ENCODE data around the gene HMGXB4. TPM values are rescaled to one million over a fixed set of nuclear protein-coding genes. Genes with fewer than 3 reads are reported as not detected.

HMGXB4 gene
- total and polyA plus RNA-seq, 4 donors: 4.0 to 9.9 (median 7.5) TPM

DNA sequence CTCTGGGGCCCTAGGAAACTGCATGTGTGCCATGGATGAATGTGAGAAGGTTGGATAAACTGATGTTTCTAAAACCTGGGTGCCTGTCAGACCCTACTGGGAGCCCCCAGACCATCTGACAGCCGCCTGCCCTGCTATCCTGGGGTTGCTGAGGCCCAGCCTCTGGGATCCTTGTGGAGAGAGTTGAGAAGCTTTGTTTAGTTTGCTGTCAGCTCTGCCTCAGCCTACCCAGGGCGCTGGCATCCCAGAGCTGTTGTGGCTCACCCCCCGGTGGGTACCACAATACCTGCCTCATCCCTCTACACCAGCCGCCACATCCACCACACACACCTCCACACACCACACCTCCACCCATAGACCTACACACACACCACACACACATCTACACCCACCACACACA, 85.1 kb downstream of the HMGXB4 start:
- Histone ChIP-seq H3K4me3 (ENCODE audit: low read depth in 1 of 3, low read length in 3 of 3) (no peak overlapping the region), H3K36me3 (ENCODE audit: control insufficient read depth in 4 of 4, insufficient read depth in 3 of 4, low read depth in 1 of 4, low read length in 3 of 4) (peaks cover 7 to 76% (median 37%) of the 10 kb centered on the region in 4 donors), H3K27ac (ENCODE audit: low read depth in 1 of 2, low read length in 2 of 2) (no peak overlapping the region), H3K4me1 (ENCODE audit: control insufficient read depth in 4 of 4, insufficient read depth in 4 of 4, low read length in 3 of 4) (no peaks in the 10 kb centered on the region), H3K9me3 (ENCODE audit: control insufficient read depth in 4 of 4, low read length in 3 of 4) (no peaks in the 10 kb centered on the region), H3K9ac (ENCODE audit: low read depth in 1 of 2, low read length in 2 of 2) (no peak overlapping the region), H3K27me3 (ENCODE audit: control insufficient read depth in 4 of 4, insufficient read depth in 4 of 4, low read length in 3 of 4) (no peaks in the 10 kb centered on the region)
- whole genome bisulfite sequencing: 93% methylated on average over 4 of the region's 4 CpGs
- no peak for TF ChIP-seq NR2F2 (IDR thresholded peaks at IDR 0.05)
- TF ChIP-seq, protein P1, sequence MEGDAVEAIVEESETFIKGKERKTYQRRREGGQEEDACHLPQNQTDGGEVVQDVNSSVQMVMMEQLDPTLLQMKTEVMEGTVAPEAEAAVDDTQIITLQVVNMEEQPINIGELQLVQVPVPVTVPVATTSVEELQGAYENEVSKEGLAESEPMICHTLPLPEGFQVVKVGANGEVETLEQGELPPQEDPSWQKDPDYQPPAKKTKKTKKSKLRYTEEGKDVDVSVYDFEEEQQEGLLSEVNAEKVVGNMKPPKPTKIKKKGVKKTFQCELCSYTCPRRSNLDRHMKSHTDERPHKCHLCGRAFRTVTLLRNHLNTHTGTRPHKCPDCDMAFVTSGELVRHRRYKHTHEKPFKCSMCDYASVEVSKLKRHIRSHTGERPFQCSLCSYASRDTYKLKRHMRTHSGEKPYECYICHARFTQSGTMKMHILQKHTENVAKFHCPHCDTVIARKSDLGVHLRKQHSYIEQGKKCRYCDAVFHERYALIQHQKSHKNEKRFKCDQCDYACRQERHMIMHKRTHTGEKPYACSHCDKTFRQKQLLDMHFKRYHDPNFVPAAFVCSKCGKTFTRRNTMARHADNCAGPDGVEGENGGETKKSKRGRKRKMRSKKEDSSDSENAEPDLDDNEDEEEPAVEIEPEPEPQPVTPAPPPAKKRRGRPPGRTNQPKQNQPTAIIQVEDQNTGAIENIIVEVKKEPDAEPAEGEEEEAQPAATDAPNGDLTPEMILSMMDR (IDR thresholded peaks at IDR 0.05; ENCODE audit: low read depth, low read length, missing input control): no peak
- TF ChIP-seq TAF1 (conservative IDR thresholded peaks at IDR 0.05): no peak
- TF ChIP-seq, protein P2, sequence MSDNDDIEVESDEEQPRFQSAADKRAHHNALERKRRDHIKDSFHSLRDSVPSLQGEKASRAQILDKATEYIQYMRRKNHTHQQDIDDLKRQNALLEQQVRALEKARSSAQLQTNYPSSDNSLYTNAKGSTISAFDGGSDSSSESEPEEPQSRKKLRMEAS (IDR thresholded peaks at IDR 0.05): no peak
- no peak for TF ChIP-seq EGR1 (IDR thresholded peaks at IDR 0.05; ENCODE audit: low read depth in 2 of 2)
- TF ChIP-seq, protein P3, sequence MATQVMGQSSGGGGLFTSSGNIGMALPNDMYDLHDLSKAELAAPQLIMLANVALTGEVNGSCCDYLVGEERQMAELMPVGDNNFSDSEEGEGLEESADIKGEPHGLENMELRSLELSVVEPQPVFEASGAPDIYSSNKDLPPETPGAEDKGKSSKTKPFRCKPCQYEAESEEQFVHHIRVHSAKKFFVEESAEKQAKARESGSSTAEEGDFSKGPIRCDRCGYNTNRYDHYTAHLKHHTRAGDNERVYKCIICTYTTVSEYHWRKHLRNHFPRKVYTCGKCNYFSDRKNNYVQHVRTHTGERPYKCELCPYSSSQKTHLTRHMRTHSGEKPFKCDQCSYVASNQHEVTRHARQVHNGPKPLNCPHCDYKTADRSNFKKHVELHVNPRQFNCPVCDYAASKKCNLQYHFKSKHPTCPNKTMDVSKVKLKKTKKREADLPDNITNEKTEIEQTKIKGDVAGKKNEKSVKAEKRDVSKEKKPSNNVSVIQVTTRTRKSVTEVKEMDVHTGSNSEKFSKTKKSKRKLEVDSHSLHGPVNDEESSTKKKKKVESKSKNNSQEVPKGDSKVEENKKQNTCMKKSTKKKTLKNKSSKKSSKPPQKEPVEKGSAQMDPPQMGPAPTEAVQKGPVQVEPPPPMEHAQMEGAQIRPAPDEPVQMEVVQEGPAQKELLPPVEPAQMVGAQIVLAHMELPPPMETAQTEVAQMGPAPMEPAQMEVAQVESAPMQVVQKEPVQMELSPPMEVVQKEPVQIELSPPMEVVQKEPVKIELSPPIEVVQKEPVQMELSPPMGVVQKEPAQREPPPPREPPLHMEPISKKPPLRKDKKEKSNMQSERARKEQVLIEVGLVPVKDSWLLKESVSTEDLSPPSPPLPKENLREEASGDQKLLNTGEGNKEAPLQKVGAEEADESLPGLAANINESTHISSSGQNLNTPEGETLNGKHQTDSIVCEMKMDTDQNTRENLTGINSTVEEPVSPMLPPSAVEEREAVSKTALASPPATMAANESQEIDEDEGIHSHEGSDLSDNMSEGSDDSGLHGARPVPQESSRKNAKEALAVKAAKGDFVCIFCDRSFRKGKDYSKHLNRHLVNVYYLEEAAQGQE (IDR thresholded peaks at IDR 0.05): no peak
- no peak for TF ChIP-seq RXRA (IDR thresholded peaks at IDR 0.05)
- TF ChIP-seq GABPA (IDR thresholded peaks at IDR 0.05 in 1 of 2, conservative IDR thresholded peaks at IDR 0.05 in 1 of 2): no peak
- no peak for TF ChIP-seq RAD21 (IDR thresholded peaks at IDR 0.05)
- TF ChIP-seq, protein P4, sequence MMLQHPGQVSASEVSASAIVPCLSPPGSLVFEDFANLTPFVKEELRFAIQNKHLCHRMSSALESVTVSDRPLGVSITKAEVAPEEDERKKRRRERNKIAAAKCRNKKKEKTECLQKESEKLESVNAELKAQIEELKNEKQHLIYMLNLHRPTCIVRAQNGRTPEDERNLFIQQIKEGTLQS (IDR thresholded peaks at IDR 0.05): no peak
- no peak for TF ChIP-seq YY1 (IDR thresholded peaks at IDR 0.05)
- TF ChIP-seq JUND (IDR thresholded peaks at IDR 0.05): no peak
- TF ChIP-seq HNF4G (IDR thresholded peaks at IDR 0.05): no peak
- no peak for DNase-seq (ENCODE audit: low spot score)

DNA sequence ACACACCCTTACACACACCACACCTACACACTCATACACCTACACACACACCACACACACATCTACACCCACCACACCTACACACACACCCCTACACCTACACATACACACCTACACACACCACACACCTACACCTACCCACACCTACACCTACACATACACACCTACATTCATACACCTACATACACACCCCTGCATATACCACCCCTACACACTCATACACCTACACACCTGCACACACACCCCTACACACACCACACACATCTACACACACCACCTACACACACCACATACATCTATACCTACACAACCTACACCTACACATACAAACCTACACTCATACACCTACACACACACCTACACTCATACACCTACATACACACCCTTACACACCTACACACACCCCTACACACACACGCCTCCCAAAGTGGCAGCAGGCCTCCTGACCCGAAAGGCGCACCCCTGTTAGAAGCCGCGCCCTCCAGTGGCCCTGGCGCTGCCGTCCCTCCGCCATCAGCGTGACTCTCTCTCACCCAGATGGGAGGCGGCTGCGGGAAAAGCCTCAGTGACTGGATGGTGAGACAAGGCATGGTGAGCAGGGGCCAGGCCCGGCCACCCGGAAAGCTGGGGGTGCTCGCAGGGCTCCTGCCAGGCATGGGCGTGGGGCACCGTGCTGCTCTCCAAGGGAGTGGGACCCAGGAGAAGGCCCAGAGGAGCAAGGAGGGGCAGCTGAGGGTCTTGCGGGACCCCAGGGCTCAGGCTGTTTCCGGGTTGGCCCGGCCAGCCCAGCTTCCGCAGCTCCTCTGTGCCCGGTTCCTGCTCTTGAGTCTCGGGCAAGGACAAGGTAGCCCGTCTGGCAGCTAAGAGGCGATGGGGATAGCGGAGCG, 86.6 kb downstream of the HMGXB4 start:
- H3K36me3 ChIP-seq (ENCODE audit: control insufficient read depth in 4 of 4, insufficient read depth in 3 of 4, low read depth in 1 of 4, low read length in 3 of 4): peaks cover 10 to 67% (median 34%) of the 10 kb centered on the region in 4 donors
- H3K27me3 ChIP-seq (ENCODE audit: control insufficient read depth in 4 of 4, insufficient read depth in 4 of 4, low read length in 3 of 4): no peaks in the 10 kb centered on the region
- H3K4me3 ChIP-seq (ENCODE audit: low read depth in 1 of 3, low read length in 3 of 3): no peak overlapping the region
- DNase-seq (ENCODE audit: low spot score): no peak
- 96% methylated on average over 26 of the region's 26 CpGs for WGBS
- H3K9ac ChIP-seq (ENCODE audit: low read depth in 1 of 2, low read length in 2 of 2): no peak overlapping the region
- no peaks in the 10 kb centered on the region for H3K4me1 ChIP-seq (ENCODE audit: control insufficient read depth in 4 of 4, insufficient read depth in 4 of 4, low read length in 3 of 4)
- no peak overlapping the region for H3K27ac ChIP-seq (ENCODE audit: low read depth in 1 of 2, low read length in 2 of 2)
- H3K9me3 ChIP-seq (ENCODE audit: control insufficient read depth in 4 of 4, low read length in 3 of 4): no peaks in the 10 kb centered on the region
- TF ChIP-seq YY1 (IDR thresholded peaks at IDR 0.05) (no peak), GABPA (IDR thresholded peaks at IDR 0.05 in 1 of 2, conservative IDR thresholded peaks at IDR 0.05 in 1 of 2) (no peak), RXRA (IDR thresholded peaks at IDR 0.05) (no peak), JUND (IDR thresholded peaks at IDR 0.05) (no peak), SP1 (IDR thresholded peaks at IDR 0.05) (no peak), EGR1 (IDR thresholded peaks at IDR 0.05; ENCODE audit: low read depth in 2 of 2) (no peak), FOXA2 (IDR thresholded peaks at IDR 0.05) (no peak), RAD21 (IDR thresholded peaks at IDR 0.05) (no peak), NR2F2 (IDR thresholded peaks at IDR 0.05) (no peak), TAF1 (conservative IDR thresholded peaks at IDR 0.05) (no peak), HNF4G (IDR thresholded peaks at IDR 0.05) (no peak), FOXA1 (IDR thresholded peaks at IDR 0.05) (no peak)
- TF ChIP-seq, protein P2 (IDR thresholded peaks at IDR 0.05): no peak
- TF ChIP-seq, protein P5, sequence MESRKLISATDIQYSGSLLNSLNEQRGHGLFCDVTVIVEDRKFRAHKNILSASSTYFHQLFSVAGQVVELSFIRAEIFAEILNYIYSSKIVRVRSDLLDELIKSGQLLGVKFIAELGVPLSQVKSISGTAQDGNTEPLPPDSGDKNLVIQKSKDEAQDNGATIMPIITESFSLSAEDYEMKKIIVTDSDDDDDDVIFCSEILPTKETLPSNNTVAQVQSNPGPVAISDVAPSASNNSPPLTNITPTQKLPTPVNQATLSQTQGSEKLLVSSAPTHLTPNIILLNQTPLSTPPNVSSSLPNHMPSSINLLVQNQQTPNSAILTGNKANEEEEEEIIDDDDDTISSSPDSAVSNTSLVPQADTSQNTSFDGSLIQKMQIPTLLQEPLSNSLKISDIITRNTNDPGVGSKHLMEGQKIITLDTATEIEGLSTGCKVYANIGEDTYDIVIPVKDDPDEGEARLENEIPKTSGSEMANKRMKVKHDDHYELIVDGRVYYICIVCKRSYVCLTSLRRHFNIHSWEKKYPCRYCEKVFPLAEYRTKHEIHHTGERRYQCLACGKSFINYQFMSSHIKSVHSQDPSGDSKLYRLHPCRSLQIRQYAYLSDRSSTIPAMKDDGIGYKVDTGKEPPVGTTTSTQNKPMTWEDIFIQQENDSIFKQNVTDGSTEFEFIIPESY (IDR thresholded peaks at IDR 0.05): no peak
- TF ChIP-seq, protein P4 (IDR thresholded peaks at IDR 0.05): no peak
- TF ChIP-seq, protein P3 (IDR thresholded peaks at IDR 0.05): no peak

Measured in liver (tissue), 9 donors.